HG02884 (cell line): ENCODE results near the gene INSYN2B.

Experiments
- ATAC-seq: cut with Tn5 transposase; IDR thresholded peaks from one replicate; pipeline ENCODE4 v1.9.1; 2021; ENCODE audit warnings: mild to moderate bottlenecking, moderate library complexity; ENCODE audit not compliant: unreplicated experiment

The INSYN2B gene

DNA sequence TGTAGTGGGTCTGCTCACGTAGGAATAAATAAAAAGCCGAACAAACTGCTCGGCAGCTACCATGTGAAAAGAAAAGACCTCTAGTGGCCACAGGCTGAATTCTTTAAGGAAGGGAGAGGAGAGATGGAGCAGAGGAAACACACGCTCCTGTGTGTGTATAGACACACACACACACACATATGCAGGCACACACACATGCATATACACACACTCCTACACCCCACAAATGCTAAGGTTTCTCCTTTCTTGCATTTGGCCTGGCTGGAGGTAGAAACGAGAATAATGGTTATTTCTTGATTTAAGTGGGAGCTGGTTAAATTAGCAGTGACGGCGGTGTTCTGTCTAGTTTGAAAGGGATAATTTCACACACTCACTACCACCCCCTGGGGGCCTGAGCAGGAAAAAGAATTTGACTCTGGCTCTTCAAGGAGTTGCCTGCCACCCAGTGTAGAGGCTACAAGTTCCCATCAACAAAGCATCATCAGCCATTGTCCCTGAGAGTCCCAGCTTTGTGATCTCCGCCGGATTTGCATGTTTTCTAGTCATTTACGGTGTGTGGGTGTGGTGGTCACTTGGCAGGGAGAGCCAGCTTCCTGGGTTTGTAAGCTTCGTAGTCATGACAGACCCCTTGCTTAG, at the start of gene INSYN2B:
TSS of gene INSYN2B (minus strand) at position 78 of the 636 bp plus-strand sequence. CDS start 96,597 bp downstream, outside the sequence.
- no peak for ATAC-seq

DNA sequence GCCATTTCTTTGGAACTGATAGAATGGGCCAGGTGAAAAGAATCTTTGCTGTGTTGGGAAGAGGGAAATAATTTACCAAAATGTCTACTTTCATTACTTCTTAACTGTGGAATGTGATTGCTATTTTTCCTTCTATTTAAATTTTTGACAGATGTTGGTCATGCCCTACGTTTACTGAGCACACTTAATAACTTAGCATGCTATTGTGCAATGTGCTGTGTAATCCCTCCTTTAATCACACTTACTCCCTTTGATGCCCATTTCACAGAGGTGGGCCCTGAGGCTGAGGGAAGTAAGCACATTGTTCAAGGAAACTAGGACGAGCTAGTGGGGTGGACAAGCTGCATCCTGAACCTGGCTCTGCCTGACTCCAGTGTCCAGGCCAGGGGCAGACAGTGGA, 47.8 kb upstream of the INSYN2B start:
- no peak for ATAC-seq

DNA sequence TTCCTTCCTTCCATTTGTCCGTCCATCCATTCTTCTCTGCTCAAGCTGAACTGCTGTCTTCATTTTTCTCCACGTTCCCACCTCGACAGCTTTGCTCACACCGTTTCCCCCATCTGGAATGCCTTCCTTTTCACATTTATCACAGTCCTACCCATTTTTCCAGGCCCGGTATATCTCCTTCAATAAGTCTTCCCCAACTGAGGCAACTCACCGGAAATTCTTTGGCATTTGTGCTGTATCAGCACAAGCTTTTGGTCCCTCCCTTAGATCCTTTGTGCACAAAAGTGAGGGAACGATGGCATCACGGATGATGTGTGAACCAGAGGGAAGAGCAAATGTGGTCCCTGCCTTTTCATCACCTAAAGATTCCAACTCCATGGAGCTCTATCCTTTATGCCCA, 45.6 kb upstream of the INSYN2B start:
- no peak for ATAC-seq

DNA sequence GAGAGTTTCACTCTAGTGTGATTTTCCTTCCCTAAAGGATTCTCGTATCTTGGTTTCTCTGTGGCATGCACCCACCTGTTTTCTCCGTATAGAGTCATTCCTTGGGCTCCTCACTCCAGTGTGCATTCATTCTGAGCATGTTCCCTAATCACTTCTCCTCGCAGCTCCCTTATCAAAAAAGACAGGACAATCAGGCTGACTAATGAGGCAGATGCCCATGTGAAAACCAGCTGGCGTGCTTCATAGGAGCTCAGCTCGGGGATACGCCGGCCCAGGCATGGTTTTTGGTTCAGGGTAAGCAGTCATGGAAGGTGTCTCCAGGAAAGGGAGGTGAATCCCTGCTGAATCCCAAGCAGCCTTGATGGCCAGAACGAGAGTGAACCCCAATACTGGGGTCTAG, 41.2 kb upstream of the INSYN2B start:
- no peak for ATAC-seq

DNA sequence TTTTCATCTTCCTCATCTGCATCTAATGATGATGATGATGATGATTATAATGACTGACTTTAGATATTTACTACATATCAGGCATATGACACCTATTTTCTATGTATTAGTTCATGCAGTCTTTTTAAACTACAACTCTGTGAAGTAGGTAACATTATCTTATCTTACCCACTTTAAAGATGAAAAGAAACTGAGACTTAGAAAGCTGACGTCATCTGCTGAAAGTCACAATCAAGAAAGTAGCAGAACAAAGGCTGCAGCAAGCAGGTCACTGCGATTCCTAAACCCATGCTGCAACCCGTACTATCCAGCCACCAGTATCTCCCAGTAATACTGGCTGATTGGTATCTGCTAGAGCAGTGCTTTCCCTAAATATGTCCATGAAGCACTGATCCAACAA, 40.1 kb upstream of the INSYN2B start:
- no peak for ATAC-seq

DNA sequence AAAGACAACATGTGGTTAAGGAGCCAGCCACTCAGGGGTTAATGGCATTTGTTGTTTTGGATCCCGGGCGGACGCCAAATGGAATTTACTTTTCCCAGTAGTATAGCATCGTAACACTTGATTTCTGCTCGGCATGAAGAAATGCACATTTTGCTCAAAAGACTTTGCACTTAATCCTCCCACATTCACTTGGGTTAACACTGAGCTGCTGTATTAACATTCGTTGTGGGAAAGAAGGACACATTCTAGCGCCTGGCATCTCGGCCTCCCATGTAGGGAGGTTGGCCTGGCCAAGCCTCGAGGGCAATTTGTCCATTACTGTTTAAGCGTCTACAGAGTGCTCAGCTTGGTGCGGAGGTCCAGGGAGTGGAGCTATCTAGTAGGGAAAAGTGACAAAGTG, 32.3 kb upstream of the INSYN2B start:
- no peak for ATAC-seq

DNA sequence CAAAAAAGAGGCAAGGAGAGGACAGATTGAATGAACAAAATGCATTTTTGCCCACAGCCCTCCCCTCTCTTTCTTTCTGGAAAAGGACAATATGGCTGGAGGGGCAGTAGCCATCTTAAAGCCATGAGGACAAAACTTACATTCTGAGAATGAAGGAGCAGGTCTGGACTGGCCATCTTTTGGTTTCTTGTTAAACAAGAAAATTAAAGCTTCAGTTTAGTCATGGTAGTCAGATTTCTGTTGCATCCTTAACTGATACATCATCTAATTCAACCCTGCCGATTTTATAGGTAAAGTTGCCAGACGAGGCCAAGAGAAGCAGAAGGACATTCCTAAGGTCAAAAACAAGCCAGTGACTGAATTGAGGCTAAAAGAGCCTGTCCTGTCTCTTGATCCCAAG, 31.5 kb upstream of the INSYN2B start:
- no peak for ATAC-seq

DNA sequence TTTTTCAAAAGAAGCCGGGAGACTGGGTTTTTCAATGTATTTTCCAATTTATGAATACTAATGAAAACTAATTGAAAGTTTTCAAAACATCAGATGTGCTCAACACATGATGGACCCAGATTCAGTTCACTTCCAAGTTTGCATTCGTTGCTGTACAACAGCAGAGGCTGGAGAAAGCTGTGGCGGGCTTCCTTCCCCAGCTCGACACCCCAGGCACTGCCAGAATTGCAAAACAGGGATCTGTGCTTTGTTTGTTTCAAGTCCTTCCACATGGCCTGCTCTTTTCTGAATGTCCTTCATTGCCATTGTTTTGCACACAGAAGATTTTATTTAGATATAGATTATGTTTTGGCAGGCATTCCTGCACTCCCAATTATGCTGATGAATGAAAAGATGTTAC, 30.3 kb upstream of the INSYN2B start:
- ATAC-seq = no peak

DNA sequence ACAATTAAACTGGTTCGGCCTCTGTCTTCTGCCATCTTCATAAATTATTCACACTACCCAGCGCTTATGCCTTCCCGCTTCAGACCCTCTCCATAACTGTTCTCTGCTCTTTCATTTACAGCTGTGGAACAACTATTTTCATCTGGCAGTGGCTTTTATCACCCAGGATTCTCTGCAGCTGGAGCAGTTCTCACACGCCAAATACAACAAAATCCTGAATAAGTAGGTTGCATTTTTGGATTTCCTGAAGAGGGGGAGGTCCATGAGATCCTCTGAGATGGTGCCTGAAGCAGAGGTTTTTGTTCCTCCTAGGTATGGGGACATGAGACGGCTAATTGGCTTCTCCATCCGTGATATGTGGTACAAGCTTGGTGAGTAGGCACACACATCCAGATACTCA, 28.1 kb upstream of the INSYN2B start:
- no peak for ATAC-seq

DNA sequence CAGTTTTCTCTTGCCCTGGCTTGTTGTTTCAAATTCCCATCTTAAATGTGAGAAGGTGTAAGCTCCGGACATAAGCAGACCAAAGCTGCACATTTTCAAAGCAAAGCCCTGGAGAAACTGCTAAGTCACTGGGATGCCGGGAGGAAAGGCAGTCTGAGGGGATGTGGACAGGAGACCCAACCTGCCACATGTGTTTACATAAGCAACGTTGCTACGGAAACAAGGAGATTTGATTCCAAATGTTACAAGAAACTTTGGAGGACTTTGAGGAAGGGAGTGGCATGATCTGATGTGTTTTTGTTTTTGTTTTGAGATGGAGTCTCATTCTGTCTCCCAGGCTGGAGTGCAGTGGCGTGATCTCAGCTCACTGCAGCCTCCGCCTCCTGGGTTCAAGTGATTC, 25.7 kb upstream of the INSYN2B start:
- ATAC-seq = no peak

DNA sequence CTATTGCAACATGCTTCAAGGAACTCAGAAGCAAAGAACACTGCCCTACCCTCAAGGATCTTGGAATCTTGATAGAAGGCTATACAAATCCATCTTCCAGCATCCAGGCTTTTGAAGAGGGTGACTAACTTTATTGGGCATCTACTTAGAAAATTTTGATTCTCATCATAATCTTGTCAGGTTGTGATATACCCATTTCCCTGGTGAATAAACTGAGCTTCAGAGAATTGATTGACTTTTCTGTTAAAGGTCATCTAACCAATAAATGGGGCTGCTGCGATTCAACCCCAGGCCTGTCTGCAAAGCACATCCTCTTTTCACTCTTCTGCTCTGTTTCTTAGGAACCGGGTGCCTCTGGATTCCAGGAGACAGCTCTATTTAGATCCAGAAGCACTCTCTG, 19.9 kb upstream of the INSYN2B start:
- no peak for ATAC-seq

DNA sequence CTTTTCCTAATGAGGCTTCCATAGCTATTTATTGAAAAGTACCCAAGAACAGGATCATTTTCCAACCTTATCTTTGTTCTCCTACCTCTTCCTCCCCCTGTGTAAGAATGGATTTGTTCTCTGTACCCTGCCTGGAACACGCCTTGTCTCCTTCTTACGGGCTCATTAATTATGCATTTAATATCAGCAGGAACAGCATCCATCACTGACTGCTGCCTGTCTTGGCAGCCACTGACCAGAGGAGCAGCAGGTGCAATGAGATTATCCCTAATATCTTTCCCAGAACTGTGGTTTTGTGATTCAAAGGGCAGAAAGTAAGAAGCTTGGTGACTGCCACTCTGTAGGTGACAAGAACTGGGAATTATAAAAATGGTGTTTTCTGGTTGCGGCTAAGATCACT, 19.3 kb upstream of the INSYN2B start:
- no peak for ATAC-seq

DNA sequence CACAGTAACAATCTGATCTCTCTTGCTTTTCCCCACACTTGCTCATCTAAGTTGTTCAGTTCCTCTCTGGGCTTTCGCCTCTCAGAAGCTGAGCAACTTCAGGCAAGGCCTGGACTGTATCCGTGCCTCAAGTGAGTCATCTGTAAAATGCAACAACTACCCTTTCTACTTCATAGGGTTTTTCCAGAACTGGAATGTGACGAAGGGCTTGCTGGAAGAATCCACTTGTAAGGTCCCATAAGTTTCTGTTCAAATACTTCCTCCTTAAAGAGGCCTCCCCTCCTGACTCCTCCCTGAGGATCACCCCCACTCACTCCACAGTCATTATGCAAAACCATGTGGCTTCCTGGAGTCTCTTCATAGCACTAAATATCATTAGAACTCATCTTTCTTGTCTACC, 17.5 kb upstream of the INSYN2B start:
- no peak for ATAC-seq

DNA sequence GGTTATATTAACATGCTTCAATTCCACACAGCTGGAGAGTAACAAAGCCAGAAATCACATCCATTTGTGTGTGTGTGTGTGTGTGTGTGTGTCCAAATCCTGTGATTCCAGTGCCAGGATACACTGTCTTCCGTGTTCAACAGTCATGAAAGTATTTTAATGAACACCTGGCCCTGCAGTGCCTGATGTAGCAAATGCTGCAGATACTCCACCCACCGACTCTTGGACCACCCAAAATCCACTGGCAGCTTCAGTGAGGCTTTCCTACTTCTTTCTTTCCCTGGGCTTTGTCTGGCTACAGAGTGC, 13.1 kb upstream of the INSYN2B start:
- no peak for ATAC-seq

DNA sequence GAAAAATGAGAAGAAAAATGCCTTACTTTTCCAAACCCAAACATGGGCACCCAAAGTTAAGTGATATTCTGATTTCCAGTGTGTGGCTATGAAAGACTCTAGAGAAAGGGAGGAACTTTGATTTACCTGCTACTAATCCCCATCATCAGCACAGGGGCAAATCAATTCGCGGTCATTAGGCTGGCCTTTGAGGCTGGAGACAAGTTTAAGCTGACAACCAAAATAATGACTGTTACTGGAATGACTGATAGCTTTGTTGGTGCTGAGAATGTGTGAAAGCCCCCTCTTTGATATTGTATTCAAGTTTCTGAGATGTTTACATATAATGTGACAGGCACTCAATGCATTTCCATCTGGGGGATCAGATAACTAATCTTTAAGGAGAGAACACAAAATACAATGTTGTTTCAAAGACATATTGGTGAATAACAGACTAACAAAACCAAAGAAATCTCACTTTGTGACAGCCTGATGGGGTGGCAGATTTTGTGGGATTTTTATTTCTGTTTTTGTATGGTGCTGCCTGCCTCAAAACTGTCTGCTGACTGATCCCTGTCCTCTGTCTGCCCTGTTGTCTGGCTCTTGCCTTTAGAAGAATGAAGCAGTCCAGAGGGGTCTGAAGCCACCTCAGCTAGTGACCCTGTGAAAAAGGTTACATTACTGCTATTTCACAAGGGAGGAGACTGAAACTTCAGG, 12.6 kb upstream of the INSYN2B start:
- ATAC-seq = no peak

DNA sequence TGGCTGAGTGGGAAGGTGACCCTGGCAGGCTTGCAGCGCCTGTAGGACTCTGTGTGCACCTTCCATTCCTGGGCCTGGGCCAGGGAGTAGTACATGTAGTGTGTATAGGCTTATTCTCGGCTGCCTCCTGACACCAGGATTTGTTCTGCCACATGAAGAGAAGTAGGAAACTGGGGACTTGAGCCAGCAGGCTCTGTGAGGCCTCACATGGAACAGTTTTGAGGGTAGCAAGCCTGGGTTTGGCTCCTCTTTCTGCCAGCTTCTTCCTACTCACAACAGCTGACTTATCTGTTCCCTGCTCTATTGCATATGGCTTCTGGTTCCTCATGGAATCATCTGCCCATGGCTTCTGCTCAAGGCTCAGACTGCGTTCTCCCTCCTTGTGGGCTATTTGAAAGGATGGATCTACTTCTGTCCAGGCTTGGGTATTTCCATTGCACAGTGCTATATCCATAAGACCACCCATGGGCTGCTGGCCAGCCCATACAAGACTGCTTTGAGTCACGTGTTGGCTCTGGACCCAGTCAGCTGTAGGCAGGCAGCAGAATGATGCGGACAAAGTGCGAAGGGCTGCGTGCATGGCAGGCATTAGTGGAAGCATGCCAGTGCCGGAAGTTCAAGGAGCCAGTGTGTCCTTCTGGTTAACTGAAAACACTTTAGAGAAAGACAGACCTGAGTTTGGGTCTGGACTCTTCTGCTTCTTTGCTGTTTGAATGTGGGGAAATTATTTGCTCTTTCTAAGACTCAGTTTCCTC, 11.0 kb upstream of the INSYN2B start:
- ATAC-seq = no peak

DNA sequence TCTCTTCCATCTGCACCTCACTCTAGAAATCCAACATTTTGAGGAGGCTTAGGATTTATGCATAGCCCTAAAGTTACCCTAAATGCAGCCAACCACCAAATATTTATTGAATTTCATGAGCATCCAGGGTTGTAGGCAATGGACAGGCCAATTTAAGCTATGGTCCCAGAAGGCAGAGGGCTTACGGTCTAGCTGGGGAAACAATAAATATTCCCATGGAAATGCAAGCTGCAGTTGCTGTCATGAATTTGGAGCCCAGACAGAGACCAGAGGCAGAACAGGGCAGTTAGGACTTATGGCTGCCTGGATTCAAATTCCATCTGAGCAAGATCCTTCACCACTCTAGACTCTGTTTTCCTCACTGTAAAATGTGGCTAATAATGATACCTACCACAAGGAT, 9.1 kb upstream of the INSYN2B start:
- no peak for ATAC-seq

DNA sequence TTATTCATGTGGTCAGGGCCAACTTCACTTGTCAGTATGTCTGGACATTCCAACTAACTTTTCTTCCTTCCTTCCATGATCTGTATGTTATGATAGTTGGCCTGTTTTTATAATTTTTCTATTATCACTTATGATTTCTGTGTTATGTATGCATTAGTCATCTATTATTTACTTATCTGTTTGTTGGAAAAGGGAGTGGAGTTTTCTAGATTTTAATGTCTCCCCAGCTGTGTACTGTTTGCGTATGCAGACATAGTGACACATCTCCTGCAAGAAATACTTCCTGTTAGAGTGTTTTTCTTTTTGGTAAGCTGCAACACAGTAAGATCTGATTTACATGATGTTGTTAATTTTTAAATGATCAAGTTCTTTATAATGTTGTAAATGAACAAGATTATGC, 8.7 kb upstream of the INSYN2B start:
- no peak for ATAC-seq

DNA sequence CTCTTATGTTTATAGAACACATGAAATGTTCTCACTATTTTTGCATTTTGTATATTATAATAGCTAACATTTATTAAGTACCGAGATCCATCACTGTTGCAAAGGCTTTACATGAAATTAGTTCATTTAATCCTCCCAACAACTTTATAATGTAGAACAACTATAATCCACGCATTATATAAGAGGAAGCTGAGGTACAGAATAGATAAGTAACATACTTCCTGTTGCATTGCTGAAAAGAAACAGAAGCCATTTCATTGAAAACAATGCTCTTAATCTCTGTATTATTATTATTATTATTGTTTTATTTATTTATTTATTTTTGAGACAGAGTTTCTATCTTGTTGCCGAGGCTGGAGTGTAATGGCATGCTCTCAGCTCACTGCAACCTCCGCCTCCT, 7.9 kb upstream of the INSYN2B start:
- no peak for ATAC-seq

DNA sequence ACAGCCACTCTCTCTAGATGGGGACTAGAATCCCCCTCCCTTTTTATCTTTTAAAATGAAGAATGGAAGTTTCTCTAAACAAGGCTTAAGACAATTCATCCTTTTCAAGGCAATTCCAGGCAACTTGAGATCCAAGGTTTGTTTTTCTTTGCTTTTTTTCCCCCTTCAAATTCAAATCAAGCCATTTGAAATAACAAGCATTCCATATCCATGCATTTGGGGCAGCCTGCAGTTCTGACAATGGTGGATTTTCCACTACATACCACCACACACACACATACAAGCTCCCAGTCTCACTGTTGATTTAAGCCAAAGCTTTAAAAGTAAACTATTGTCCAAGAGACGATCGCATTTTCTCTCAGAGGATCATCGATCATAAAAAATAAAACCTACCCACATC, 424 bp downstream of the INSYN2B start:
- ATAC-seq = no peak

DNA sequence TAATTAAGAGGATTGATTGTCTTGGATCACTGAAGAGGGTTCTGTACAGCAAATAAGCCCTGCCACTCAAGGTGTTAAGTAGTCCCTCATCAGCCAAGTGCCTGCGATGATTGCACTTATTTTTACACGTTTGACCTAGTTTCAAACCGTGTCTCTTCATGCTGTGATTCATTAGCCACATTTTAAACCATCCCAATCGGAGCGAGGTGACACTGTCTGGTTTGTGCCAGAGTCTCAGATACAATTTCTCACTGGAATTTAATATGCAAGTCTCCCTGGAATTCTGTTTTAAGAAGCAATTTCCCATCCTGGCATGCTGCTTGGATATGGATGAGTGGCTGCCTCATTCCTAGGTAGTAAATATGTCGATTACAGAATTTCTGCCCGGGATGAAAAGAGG, 1.6 kb downstream of the INSYN2B start:
- no peak for ATAC-seq

DNA sequence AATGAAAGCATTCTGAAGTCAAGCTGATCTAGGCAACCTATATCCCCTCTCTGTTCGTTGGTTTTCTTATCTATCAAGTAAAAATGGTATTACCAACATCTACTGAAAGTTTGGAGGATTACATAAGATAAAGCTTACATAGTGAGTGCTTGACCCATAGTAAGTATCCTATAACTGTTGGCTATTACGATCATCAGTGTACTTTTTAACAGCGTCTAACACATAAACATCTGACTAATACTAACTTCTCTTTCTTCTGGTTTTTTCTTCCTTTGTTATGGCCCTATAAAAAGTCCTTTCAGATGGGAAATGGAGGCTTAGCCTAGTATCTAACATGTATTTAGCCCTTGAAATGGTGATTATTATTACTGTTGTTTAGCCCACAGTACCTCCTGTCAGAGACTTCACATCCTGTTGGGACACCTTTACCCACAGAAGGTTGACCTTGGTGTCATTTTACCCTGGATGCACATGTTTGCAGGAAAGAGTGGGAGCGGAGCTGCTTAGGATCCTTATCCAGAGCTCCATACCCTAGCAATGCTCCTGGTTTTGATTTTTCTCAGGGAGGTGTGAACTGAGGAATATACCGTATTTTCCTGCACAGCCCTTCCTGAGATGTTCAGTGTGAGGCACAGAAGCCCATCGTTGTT, 6.0 kb downstream of the INSYN2B start:
- ATAC-seq = no peak
